Activated T-cell treated with anti-CD3 and anti-CD28 coated beads, Interleukin-2, amount 50 U/mL, for 4 hours (primary cell): ENCODE data around the gene SERPINA12. TPM values are rescaled to one million over a fixed set of nuclear protein-coding genes. Genes with fewer than 3 reads are reported as not detected.

Source experiments
- ATAC-seq, 2 donors: fragments of 200-7000 bp; cut with Tn5 transposase; one replicate each; pipeline ENCODE4 v1.10.0; 2021
- DNase-seq: peaks from one replicate; pipeline ENCODE4 v3.0.0-alpha.2; 2020
- H3K27me3 Mint-ChIP-seq: one replicate; pipeline ENCODE4 v1.8.0; 2021; ENCODE audit warnings: low read depth, mixed read lengths
- H3K36me3 Mint-ChIP-seq: one replicate; pipeline ENCODE4 v1.8.0; 2022; ENCODE audit warnings: mixed read lengths; ENCODE audit not compliant: insufficient read depth
- H3K4me1 Mint-ChIP-seq: one replicate; pipeline ENCODE4 v1.8.0; 2021; ENCODE audit warnings: low read depth, mixed read lengths
- H3K4me3 Mint-ChIP-seq: one replicate; pipeline ENCODE4 v1.8.0; 2021; ENCODE audit warnings: mild to moderate bottlenecking, moderate library complexity, mixed read lengths
- H3K9me3 Mint-ChIP-seq: one replicate; pipeline ENCODE4 v1.8.0; 2021; ENCODE audit warnings: mixed read lengths
- total RNA-seq, 3 donors: library from RNA; stranded (reverse); gene quantifications; one replicate each; pipeline ENCODE4 v1.2.1, GENCODE V29; 2021

Gene SERPINA12
- total RNA-seq, 3 donors from 2014 or later: not detected

DNA sequence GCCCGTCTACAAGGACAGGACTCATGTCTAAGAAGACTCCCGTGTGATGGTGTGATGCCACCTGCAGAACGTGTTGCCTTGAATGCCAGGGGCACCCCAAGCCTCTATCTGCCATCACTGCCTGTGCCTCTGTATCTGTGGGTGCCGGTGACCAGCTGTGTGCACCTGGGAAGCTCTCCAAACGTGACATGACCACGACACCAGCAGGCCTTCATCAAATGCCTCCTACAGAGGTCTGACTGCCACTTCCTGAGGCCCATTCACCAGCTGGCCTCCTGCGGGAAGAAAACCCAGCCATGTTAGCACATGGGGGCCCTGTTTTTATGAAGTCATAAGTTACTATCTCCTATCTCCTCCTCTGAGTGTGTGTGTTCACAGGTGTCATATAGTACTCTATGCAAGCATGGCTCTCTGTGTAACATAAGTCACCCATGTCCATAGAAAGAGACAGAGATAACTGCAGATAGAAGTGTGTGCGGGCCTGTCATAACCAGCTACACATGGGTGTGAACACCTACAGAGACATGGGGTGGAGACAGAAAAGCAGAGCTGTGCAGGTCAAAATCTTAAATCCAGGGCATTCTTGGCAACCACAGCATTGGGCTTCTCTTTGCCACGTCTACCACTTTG lies 33.7 kb upstream of the SERPINA12 start:
- ATAC-seq (no peak), DNase-seq (no peak)
- Mint-ChIP-seq H3K4me1 (no peaks in the 10 kb centered on the region), H3K36me3 (no peaks in the 10 kb centered on the region), H3K4me3 (no peak overlapping the region), H3K27me3 (peaks cover 19% of the 10 kb centered on the region), H3K9me3 (no peaks in the 10 kb centered on the region)

DNA sequence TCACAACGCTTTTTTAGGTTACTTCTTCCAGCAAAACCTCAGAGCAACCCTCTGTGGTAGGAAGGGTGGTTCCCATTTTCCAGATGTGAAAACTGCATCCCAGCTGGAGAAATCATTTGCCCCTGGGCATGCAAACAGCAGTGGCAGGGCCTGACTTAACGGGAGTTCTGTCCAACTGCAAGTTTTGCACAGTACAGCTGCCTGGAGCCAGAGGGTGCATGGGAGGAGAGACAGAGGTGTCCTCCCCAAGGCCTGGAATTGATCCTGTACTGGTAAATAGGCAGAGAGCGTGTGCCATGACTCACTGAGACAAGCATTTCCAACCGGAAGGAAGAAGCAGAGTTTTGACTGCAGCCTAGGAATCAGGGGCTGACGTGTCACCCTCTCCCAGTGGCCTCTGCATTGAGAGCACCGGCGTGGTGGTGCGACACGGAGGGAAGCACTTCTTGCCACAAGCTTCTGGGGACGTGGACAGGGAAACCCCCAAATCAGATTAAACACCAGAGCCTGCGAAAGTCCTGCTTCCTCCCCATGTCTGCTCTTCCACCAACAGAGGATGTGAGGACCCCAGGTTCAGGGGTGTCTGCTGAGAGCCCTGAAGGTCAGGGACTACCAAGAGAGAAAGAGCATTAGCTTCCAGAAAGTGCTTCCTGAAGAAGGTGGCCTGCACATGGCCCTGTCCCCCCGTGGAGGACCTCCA lies 33.0 kb upstream of the SERPINA12 start:
- Mint-ChIP-seq H3K4me1 (no peaks in the 10 kb centered on the region), H3K27me3 (peaks cover 19% of the 10 kb centered on the region), H3K9me3 (no peaks in the 10 kb centered on the region), H3K36me3 (no peaks in the 10 kb centered on the region), H3K4me3 (no peak overlapping the region)
- ATAC-seq: no peak
- DNase-seq: no peak

DNA sequence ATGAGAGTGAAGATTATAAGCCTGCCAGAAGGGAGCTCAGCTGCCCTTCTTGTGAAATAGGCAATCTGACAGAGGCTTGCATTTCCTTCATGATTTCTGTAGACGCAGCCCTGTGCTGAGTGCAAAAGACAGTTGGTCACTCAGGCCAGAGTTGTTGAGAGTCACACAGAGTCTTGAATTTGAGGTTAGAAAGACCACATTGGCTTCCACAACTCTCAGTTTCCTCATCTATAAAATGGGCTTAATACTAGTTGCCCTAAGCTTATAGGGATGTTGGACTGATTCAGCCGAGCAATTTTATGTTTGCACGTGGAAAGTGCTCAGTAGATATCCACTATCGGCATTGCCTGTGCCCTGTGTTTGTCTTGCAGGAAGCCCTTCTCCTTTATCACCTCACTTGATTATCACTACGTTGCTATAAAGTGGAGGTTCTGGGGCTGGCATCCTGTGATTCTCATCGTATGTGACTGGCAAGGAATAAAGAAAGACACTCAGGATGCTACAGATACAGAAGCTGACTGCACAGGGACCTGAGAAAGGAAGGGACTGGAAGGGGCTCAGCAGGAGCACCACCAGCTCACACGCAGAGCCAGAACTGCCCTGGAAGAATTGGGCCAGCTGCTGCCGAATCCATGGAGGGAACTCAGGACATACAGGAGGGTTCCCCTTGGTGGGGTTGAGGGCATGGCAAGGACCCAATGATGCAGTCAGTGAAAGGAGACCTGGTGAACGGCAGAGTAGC lies 32.1 kb upstream of the SERPINA12 start:
- Mint-ChIP-seq H3K27me3 (peaks cover 19% of the 10 kb centered on the region), H3K4me3 (no peak overlapping the region), H3K4me1 (no peaks in the 10 kb centered on the region), H3K36me3 (no peaks in the 10 kb centered on the region), H3K9me3 (no peaks in the 10 kb centered on the region)
- DNase-seq: no peak
- ATAC-seq: no peak

- DNase-seq (no peak), ATAC-seq (no peak)
- Mint-ChIP-seq H3K9me3 (no peaks in the 10 kb centered on the region), H3K4me1 (no peaks in the 10 kb centered on the region), H3K36me3 (no peaks in the 10 kb centered on the region), H3K27me3 (peaks cover 14% of the 10 kb centered on the region), H3K4me3 (no peak overlapping the region)
Measured at GRCh38 chr14:94540031-94540794, 30.9 kb upstream of the SERPINA12 start.

GRCh38 chr14:94539181-94539580 lies 29.9 kb upstream of the SERPINA12 start:
- DNase-seq (no peak), ATAC-seq (no peak)
- Mint-ChIP-seq H3K9me3 (no peaks in the 10 kb centered on the region), H3K4me3 (no peak overlapping the region), H3K27me3 (peaks cover 14% of the 10 kb centered on the region), H3K4me1 (no peaks in the 10 kb centered on the region), H3K36me3 (no peaks in the 10 kb centered on the region)

DNA sequence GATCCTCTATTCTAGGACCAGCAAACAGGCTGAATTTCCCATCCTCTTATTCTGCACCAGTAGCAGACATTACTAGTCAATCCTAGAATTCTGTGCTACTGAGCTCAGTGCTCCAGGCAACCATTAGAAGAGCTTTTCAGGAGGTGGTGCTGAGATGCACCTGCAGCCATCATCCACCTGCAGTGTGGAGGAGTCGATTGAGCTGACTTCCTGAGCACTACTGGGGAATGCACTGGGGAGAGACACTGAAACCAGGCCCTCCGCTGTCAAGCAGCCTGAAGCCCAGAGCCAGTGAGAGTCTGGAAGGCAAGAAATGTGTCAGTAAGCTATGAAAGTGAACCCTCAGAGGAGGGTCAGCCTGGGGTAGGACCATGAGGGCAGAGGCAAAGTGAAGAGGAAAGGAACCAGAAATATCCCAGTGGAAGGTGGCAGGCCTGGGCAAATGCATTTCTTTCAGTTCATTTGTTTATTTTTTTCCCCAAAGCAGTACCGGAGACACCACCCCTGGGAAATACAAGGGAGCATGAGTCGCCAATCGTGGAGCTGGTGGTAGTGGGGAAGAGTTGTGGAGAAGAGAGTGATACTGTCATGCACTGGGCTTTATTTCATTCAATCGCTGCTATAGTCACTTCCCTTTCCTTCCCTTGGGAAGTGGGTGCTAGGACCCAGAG lies 28.9 kb upstream of the SERPINA12 start:
- Mint-ChIP-seq H3K27me3 (peaks cover 12% of the 10 kb centered on the region), H3K9me3 (peaks cover 2% of the 10 kb centered on the region), H3K36me3 (no peaks in the 10 kb centered on the region), H3K4me3 (no peak overlapping the region), H3K4me1 (no peaks in the 10 kb centered on the region)
- no peak for DNase-seq
- ATAC-seq: no peak

DNA sequence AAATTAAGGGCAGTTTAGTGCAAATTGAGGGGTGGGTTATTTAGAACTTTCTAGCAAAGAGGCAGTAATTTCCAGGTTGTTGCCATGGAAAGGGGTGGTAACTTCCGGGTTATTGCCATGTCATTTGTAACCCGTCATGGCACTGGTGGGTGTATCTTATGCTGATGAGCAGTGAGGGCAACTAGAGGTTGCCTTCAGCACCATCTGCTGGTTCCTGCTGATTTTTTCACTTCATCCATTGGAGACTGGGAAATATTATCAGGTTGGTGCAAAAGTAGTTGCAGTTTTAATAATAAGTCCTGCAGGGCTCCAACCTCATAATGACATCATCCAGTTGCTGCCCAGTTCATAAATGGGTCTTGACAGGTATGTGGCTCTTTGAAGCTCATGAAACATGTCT lies 27.6 kb upstream of the SERPINA12 start:
- H3K27me3 Mint-ChIP-seq: peaks cover 8% of the 10 kb centered on the region
- no peak overlapping the region for H3K4me3 Mint-ChIP-seq
- H3K4me1 Mint-ChIP-seq: no peaks in the 10 kb centered on the region
- no peak for ATAC-seq
- DNase-seq: no peak
- no peaks in the 10 kb centered on the region for H3K36me3 Mint-ChIP-seq
- peaks cover 4% of the 10 kb centered on the region for H3K9me3 Mint-ChIP-seq

DNA sequence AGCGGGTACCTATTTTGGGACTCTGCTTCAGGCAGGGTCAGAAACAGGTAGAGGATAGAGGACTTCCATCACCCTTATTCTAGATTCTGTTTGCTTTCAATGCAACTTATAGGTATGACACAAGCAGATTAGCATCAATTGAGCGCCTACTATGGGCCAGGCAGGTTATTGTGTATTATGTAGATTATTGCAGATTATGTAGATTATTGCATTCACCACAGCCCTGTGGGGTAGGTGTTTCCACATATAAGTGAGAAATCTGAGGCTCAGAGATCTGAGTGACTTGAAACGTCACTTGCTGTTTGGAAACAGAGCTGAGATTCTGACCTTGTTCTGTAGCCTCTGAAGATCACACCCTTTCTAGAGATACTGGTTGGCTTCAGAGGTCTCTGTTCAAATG lies 26.2 kb upstream of the SERPINA12 start:
- DNase-seq: no peak
- Mint-ChIP-seq H3K4me1 (no peaks in the 10 kb centered on the region), H3K4me3 (no peak overlapping the region), H3K27me3 (peaks cover 3% of the 10 kb centered on the region), H3K9me3 (peaks cover 4% of the 10 kb centered on the region), H3K36me3 (no peaks in the 10 kb centered on the region)
- ATAC-seq: no peak

- H3K36me3 Mint-ChIP-seq: no peaks in the 10 kb centered on the region
- H3K4me3 Mint-ChIP-seq: no peak overlapping the region
- ATAC-seq (no peak), DNase-seq (no peak)
- peaks cover under 1% of the 10 kb centered on the region for H3K27me3 Mint-ChIP-seq
- no peaks in the 10 kb centered on the region for H3K4me1 Mint-ChIP-seq
- peaks cover 4% of the 10 kb centered on the region for H3K9me3 Mint-ChIP-seq
Measured at GRCh38 chr14:94532447-94532846, 23.2 kb upstream of the SERPINA12 start.

DNA sequence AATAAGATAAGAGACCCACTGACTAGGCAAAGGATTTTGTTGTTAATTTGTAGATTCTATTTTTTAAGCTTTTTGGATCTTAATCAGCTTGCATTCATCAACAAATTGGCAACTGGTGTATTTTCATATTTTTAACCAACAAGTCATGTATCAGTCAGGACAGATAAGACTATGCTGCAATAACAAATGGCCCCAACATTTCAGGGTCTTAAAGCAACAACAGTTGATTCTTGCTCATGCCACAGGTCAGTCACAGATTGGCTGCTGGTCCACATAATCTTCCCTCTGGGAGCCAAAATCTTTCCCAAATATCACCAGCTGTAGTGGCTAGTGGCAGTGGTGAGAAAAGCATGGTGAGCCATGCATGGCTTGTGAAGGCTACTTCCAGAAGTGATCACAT lies 21.9 kb upstream of the SERPINA12 start:
- no peak for ATAC-seq
- Mint-ChIP-seq H3K9me3 (peaks cover 4% of the 10 kb centered on the region), H3K4me3 (no peak overlapping the region), H3K27me3 (peaks cover 7% of the 10 kb centered on the region), H3K36me3 (no peaks in the 10 kb centered on the region), H3K4me1 (no peaks in the 10 kb centered on the region)
- DNase-seq: no peak

- ATAC-seq: no peak
- H3K36me3 Mint-ChIP-seq: no peaks in the 10 kb centered on the region
- peaks cover 20% of the 10 kb centered on the region for H3K27me3 Mint-ChIP-seq
- no peaks in the 10 kb centered on the region for H3K4me1 Mint-ChIP-seq
- H3K4me3 Mint-ChIP-seq: no peak overlapping the region
- H3K9me3 Mint-ChIP-seq: no peaks in the 10 kb centered on the region
- no peak for DNase-seq
Measured at GRCh38 chr14:94524093-94524492, 14.8 kb upstream of the SERPINA12 start.

GRCh38 chr14:94523265-94523664 lies 14.0 kb upstream of the SERPINA12 start:
- H3K4me1 Mint-ChIP-seq: no peaks in the 10 kb centered on the region
- no peaks in the 10 kb centered on the region for H3K9me3 Mint-ChIP-seq
- peaks cover 20% of the 10 kb centered on the region for H3K27me3 Mint-ChIP-seq
- no peak overlapping the region for H3K4me3 Mint-ChIP-seq
- no peak for ATAC-seq
- no peak for DNase-seq
- H3K36me3 Mint-ChIP-seq: no peaks in the 10 kb centered on the region

DNA sequence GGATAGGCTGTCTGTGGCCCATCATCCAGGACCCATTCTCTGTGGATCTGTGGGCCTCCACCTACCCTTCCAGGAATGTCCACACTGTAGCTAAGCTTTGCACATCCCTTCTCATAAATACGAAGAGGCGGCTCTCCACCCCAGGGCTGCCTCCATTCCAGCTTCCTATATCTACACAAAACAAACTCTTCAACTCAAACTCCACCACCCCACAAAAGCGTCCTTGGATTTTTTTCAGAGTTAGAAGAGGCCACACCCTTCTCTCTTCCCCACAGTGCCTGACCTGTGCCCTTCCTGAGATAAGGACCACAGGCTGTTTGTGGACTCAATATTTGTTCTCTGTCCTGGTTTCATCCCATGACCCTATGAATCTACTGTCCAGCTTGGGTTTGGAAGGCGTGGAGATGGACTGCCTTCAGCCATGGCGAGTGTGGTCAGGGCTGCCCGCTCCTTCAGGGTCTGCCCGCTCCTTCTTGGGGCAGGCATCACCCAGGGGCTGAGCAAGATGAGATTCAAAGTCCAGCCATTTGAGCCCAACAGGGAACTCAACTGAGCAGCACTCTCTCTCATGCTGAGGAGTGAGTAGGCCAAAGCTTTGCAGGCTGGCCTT lies 13.0 kb upstream of the SERPINA12 start:
- Mint-ChIP-seq H3K4me3 (no peak overlapping the region), H3K9me3 (no peaks in the 10 kb centered on the region), H3K4me1 (no peaks in the 10 kb centered on the region), H3K36me3 (no peaks in the 10 kb centered on the region), H3K27me3 (peaks cover 18% of the 10 kb centered on the region)
- ATAC-seq: no peak
- DNase-seq: no peak
